IMR-90 (cell line): ENCODE results near the gene UBA1. TPM values are rescaled to one million over a fixed set of nuclear protein-coding genes. Genes with fewer than 3 reads are reported as not detected.
A peak's percentile ranks its signal among the peaks of the same experiment; 100 is the strongest.

Experiments used
- ATAC-seq: fragments of 200-7000 bp; cut with Tn5 transposase; 2 replicates; pipeline ENCODE4 v1.9.1; 2020; ENCODE audit warnings: low read depth, mild to moderate bottlenecking, moderate library complexity
- BruUV-seq: library from RNA; stranded (reverse); fragments of 400-500 nt; replicated peaks from 2 replicates; lab custom pipeline; 2021; lab: Mats Ljungman, UMichigan
- CTCF ChIA-PET: fragments of 300-600 bp; formaldehyde crosslinking; extraction: SDS; loops from one replicate; lab custom pipeline; 2021; ENCODE audit warnings: antibody characterized with exemption; lab: Yijun Ruan, JAX
- POLR2A ChIA-PET: fragments of 300-600 bp; sonication (Branson Sonifier 250); formaldehyde crosslinking; loops from one replicate; lab custom pipeline; 2022; ENCODE audit warnings: antibody characterized with exemption; ENCODE audit not compliant: unreplicated experiment; lab: Charles Lee
- DNase-seq: peaks from one replicate; pipeline ENCODE4 v3.0.0; 2013
- H2AFZ ChIP-seq: replicated peaks from 2 replicates; pipeline ENCODE3; 2013; ENCODE audit warnings: low read length, mild to moderate bottlenecking; ENCODE audit not compliant: poor library complexity
- H2AK5ac ChIP-seq: 2 replicates; pipeline ENCODE4 v1.6.1; 2013; ENCODE audit warnings: low read depth, low read length, inconsistent platforms
- H2AK9ac ChIP-seq: replicated peaks from 2 replicates; pipeline ENCODE3; 2013; ENCODE audit warnings: mild to moderate bottlenecking, low read depth, low read length, moderate library complexity; ENCODE audit not compliant: poor library complexity
- H2BK120ac ChIP-seq: 2 replicates; pipeline ENCODE4 v1.6.1; 2013; ENCODE audit warnings: low read depth, low read length, inconsistent platforms
- H2BK15ac ChIP-seq: 3 replicates; pipeline ENCODE4 v1.6.1; 2013; ENCODE audit warnings: low read depth, low read length, inconsistent platforms
- H2BK20ac ChIP-seq: 2 replicates; pipeline ENCODE4 v1.6.1; 2013; ENCODE audit warnings: low read depth, mild to moderate bottlenecking, inconsistent platforms, low read length, moderate library complexity
- H2BK5ac ChIP-seq: 2 replicates; pipeline ENCODE4 v1.6.1; 2013; ENCODE audit warnings: mild to moderate bottlenecking, low read depth, low read length, inconsistent platforms; ENCODE audit not compliant: poor library complexity, severe bottlenecking
- H3K14ac ChIP-seq: replicated peaks from 2 replicates; pipeline ENCODE4 v1.6.1; 2013; ENCODE audit warnings: low read depth, low read length, inconsistent platforms
- H3K18ac ChIP-seq: 2 replicates; pipeline ENCODE4 v1.6.1; 2013; ENCODE audit warnings: low read depth, low read length, control low read depth
- H3K23ac ChIP-seq: 2 replicates; pipeline ENCODE4 v1.6.1; 2013; ENCODE audit warnings: low read depth, low read length, inconsistent platforms
- H3K27ac ChIP-seq: 2 replicates; pipeline ENCODE4 v1.5.1; 2013; ENCODE audit warnings: mild to moderate bottlenecking, control low read depth, low read length; ENCODE audit not compliant: insufficient read depth
- H3K27me3 ChIP-seq: 2 replicates; pipeline ENCODE4 v1.6.1; 2013; ENCODE audit warnings: low read length; ENCODE audit not compliant: control insufficient read depth, insufficient read depth
- H3K36me3 ChIP-seq: 2 replicates; pipeline ENCODE4 v1.6.1; 2013; ENCODE audit warnings: low read length, mixed read lengths; ENCODE audit not compliant: control insufficient read depth, insufficient read depth
- H3K4ac ChIP-seq: 2 replicates; pipeline ENCODE4 v1.6.1; 2013; ENCODE audit warnings: low read depth, low read length, inconsistent platforms
- H3K4me1 ChIP-seq: 2 replicates; pipeline ENCODE4 v1.6.1; 2013; ENCODE audit warnings: low read length, mixed read lengths; ENCODE audit not compliant: control insufficient read depth, insufficient read depth
- H3K4me2 ChIP-seq: 2 replicates; pipeline ENCODE4 v1.6.1; 2013; ENCODE audit warnings: low read depth, mild to moderate bottlenecking, control low read depth, low read length, moderate library complexity
- H3K4me3 ChIP-seq: 2 replicates; pipeline ENCODE4 v1.5.1; 2013; ENCODE audit warnings: low read depth, mild to moderate bottlenecking, control low read depth, low read length, moderate library complexity; ENCODE audit not compliant: insufficient read depth
- H3K56ac ChIP-seq: 2 replicates; pipeline ENCODE4 v1.6.1; 2013; ENCODE audit warnings: low read length, inconsistent platforms; ENCODE audit not compliant: insufficient read depth; ENCODE audit errors: extremely low read depth
- H3K79me1 ChIP-seq, 2 experiments: 2 replicates each; pipeline ENCODE4 v1.6.1; 2013; ENCODE audit warnings: low read length in 2 of 2, inconsistent platforms in 1 of 2, low read depth in 1 of 2
- H3K9ac ChIP-seq: 2 replicates; pipeline ENCODE4 v1.6.1; 2013; ENCODE audit warnings: low read depth, low read length, control low read depth
- H3K9me1 ChIP-seq: 2 replicates; pipeline ENCODE4 v1.6.1; 2013; ENCODE audit warnings: low read length, inconsistent platforms; ENCODE audit not compliant: insufficient read depth
- H3K9me3 ChIP-seq: 2 replicates; pipeline ENCODE4 v1.6.1; 2013; ENCODE audit warnings: low read length; ENCODE audit not compliant: control insufficient read depth, insufficient read depth
- H4K20me1 ChIP-seq: 2 replicates; pipeline ENCODE4 v1.6.1; 2013; ENCODE audit warnings: low read length, inconsistent platforms; ENCODE audit not compliant: insufficient read depth
- H4K5ac ChIP-seq: 2 replicates; pipeline ENCODE4 v1.6.1; 2013; ENCODE audit warnings: mild to moderate bottlenecking, low read depth, low read length, control low read depth
- H4K8ac ChIP-seq, 2 experiments: 2 replicates each; pipeline ENCODE4 v1.6.1; 2013; ENCODE audit warnings: low read depth in 2 of 2, low read length in 2 of 2, control low read depth in 1 of 2, inconsistent platforms in 1 of 2
- H4K91ac ChIP-seq: 2 replicates; pipeline ENCODE4 v1.6.1; 2013; ENCODE audit warnings: low read depth, low read length, inconsistent platforms; ENCODE audit not compliant: insufficient read depth
- BHLHE40 ChIP-seq: fragments of 150-350 bp; IDR thresholded peaks from 2 replicates; pipeline ENCODE4 v1.6.1; 2016; ENCODE audit warnings: mild to moderate bottlenecking, low read depth, low read length
- CHD1 ChIP-seq: IDR thresholded peaks from 2 replicates; pipeline ENCODE4 v1.6.1; 2012; ENCODE audit warnings: low read depth, low read length, improper control_type of control experiment
- MAFK ChIP-seq: IDR thresholded peaks from 2 replicates; pipeline ENCODE4 v1.6.1; 2012; ENCODE audit warnings: low read depth, low read length, improper control_type of control experiment
- MAZ ChIP-seq: IDR thresholded peaks from 2 replicates; pipeline ENCODE4 v1.6.1; 2012; ENCODE audit warnings: low read depth, mild to moderate bottlenecking, low read length, improper control_type of control experiment, moderate library complexity, borderline replicate concordance
- NFE2L2 ChIP-seq: fragments of 150-350 bp; IDR thresholded peaks from 2 replicates; pipeline ENCODE4 v1.6.1; 2016; ENCODE audit warnings: low read depth, mild to moderate bottlenecking, low read length
- POLR2A ChIP-seq: IDR thresholded peaks from 2 replicates; pipeline ENCODE4 v1.6.1; 2012; ENCODE audit warnings: mild to moderate bottlenecking, low read depth, low read length
- RCOR1 ChIP-seq: IDR thresholded peaks from 2 replicates; pipeline ENCODE4 v1.6.1; 2012; ENCODE audit warnings: mild to moderate bottlenecking, low read length, improper control_type of control experiment; ENCODE audit not compliant: insufficient replicate concordance
- SMC3 ChIP-seq: fragments of 150-350 bp; IDR thresholded peaks from 2 replicates; pipeline ENCODE4 v1.6.1; 2016; ENCODE audit warnings: low read depth, mild to moderate bottlenecking, antibody characterized with exemption, low read length, moderate library complexity
- WGBS, 2 experiments: methylation state at CpG; one replicate each; pipeline versions ENCODE4 v1.1.5 to v1.1.7; 2013; ENCODE audit warnings: missing lambda C conversion rate in 2 of 2; ENCODE audit not compliant: insufficient read length in 1 of 2; ENCODE audit errors: extremely low coverage in 2 of 2; 5-methylcytosine and 5-hydroxymethylcytosine counted together
- dilution Hi-C: fragments of 300-500 bp; cut with HindIII; formaldehyde crosslinking; loops from one replicate; pipeline ENCODE4 v1.14.3; 2018; ENCODE audit warnings: low sequenced_read_pairs; ENCODE audit not compliant: unreplicated experiment
- in situ Hi-C: fragments of 300-500 bp; cut with MboI; formaldehyde crosslinking; loops from 3 replicates; pipeline ENCODE4 v1.14.3; 2019; ENCODE audit warnings: low sequenced_read_pairs, inconsistent platforms, mixed read lengths
- intact Hi-C: fragments of 100-400 bp; cut with micrococcal nuclease; formaldehyde crosslinking; loops from 2 replicates; pipeline ENCODE4 v1.10.0; 2022
- polyA plus RNA-seq, 3 experiments: library from polyadenylated mRNA; depleted of rRNA; stranded (reverse); fragments of >200 nt; gene quantifications; 2 replicates each; pipeline ENCODE4 v1.2.3, GENCODE V29; 2012; ENCODE audit warnings: low replicate concordance in 1 of 3
- total RNA-seq: library from RNA; depleted of rRNA; stranded (reverse); fragments of >200 nt; gene quantifications from 2 replicates; pipeline ENCODE4 v1.2.3, GENCODE V29; 2012
- TF ChIP-seq, protein P1 (sequence below): conservative IDR thresholded peaks from 2 replicates; pipeline ENCODE4 v1.5.1; 2012; ENCODE audit warnings: mild to moderate bottlenecking, low read depth, low read length, improper control_type of control experiment

Gene UBA1
- total and polyA plus RNA-seq, 2 of the 4 experiments (the other 2 are of a cell fraction) = 299 to 343 TPM

DNA sequence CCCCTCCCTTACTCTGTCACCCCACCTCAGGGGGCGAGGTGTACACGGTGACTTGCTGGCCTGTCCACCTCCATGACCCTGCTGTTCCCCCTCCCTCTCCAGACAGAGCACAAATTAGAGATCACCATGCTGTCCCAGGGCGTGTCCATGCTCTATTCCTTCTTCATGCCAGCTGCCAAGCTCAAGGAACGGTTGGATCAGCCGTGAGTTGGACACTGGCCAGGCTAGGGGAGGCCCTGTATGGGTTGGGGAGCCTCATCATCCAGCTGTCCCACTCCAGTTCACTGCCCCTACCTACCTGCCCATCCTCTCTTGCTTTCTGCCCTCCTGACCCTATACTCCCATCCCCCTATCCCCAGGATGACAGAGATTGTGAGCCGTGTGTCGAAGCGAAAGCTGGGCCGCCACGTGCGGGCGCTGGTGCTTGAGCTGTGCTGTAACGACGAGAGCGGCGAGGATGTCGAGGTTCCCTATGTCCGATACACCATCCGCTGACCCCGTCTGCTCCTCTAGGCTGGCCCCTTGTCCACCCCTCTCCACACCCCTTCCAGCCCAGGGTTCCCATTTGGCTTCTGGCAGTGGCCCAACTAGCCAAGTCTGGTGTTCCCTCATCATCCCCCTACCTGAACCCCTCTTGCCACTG lies 20.9 kb downstream of the UBA1 start:
- no peak overlapping the region for H2AFZ ChIP-seq
- BruUV-seq = TSS peak; percentile 98
- no peak overlapping the region for H3K18ac ChIP-seq
- in situ Hi-C loops (loop anchor here (25.0 kb wide), 1 partner anchor 423 kb away; the partner anchor contains the start of gene CFP), dilution Hi-C loops (no loop called here), intact Hi-C loops (no loop called here)
- H3K9ac ChIP-seq = no peak overlapping the region
- H2BK120ac ChIP-seq = no peak overlapping the region
- H3K27ac ChIP-seq = no peak overlapping the region
- H2BK5ac ChIP-seq = no peak overlapping the region
- H2AK5ac ChIP-seq = no peak overlapping the region
- 97% methylated on average over 15 of the region's 20 CpGs; no CpG with 5 or more reads in 1 of the 2 experiments for WGBS, 2 experiments
- no peak overlapping the region for H3K4me2 ChIP-seq
- peaks cover 0 to 28% of the 10 kb centered on the region in 2 experiments; a peak in 2 of 4 replicates for H3K79me1 ChIP-seq
- H4K8ac ChIP-seq = no peak overlapping the region
- no peak overlapping the region for H2BK15ac ChIP-seq
- H3K14ac ChIP-seq = no peak overlapping the region
- CTCF ChIA-PET = no interaction called here
- H4K5ac ChIP-seq = no peak overlapping the region
- peaks cover 5% of the 10 kb centered on the region; the same call in 1 of the 2 replicates for H3K4me1 ChIP-seq
- DNase-seq (no peak), ATAC-seq (no peak)
- no peak overlapping the region for H2BK20ac ChIP-seq
- H3K23ac ChIP-seq = no peak overlapping the region
- H4K91ac ChIP-seq = no peak overlapping the region
- no peaks in the 10 kb centered on the region for H3K9me3 ChIP-seq
- H3K27me3 ChIP-seq = no peaks in the 10 kb centered on the region; the same call in 1 of the 2 replicates
- TF ChIP-seq CHD1 (no peak), BHLHE40 (no peak), RCOR1 (no peak), SMC3 (no peak), MAFK (no peak), NFE2L2 (no peak), POLR2A (no peak), MAZ (no peak)
- TF ChIP-seq, protein P1, sequence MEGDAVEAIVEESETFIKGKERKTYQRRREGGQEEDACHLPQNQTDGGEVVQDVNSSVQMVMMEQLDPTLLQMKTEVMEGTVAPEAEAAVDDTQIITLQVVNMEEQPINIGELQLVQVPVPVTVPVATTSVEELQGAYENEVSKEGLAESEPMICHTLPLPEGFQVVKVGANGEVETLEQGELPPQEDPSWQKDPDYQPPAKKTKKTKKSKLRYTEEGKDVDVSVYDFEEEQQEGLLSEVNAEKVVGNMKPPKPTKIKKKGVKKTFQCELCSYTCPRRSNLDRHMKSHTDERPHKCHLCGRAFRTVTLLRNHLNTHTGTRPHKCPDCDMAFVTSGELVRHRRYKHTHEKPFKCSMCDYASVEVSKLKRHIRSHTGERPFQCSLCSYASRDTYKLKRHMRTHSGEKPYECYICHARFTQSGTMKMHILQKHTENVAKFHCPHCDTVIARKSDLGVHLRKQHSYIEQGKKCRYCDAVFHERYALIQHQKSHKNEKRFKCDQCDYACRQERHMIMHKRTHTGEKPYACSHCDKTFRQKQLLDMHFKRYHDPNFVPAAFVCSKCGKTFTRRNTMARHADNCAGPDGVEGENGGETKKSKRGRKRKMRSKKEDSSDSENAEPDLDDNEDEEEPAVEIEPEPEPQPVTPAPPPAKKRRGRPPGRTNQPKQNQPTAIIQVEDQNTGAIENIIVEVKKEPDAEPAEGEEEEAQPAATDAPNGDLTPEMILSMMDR = no peak
- no peak overlapping the region for H3K4ac ChIP-seq
- peaks cover 60% of the 10 kb centered on the region for H3K36me3 ChIP-seq
- POLR2A ChIA-PET = no interaction called here
- H2AK9ac ChIP-seq = no peak overlapping the region
- H3K4me3 ChIP-seq = no peak overlapping the region
- peaks cover 77% of the 10 kb centered on the region for H4K20me1 ChIP-seq
- H3K9me1 ChIP-seq = peaks cover 12% of the 10 kb centered on the region; the same call in 1 of the 2 replicates
- H3K56ac ChIP-seq = no peak overlapping the region
